ENCODE data around the gene CENPE. TPM values are rescaled to one million over a fixed set of nuclear protein-coding genes. Genes with fewer than 3 reads are reported as not detected.
A peak's percentile ranks its signal among the peaks of the same experiment; 100 is the strongest.

CENPE gene
- polyA plus RNA-seq, 1 donor (not counting 4 experiments of a cell fraction or from before 2014, with no cell fraction given), result 6.1 TPM

DNA sequence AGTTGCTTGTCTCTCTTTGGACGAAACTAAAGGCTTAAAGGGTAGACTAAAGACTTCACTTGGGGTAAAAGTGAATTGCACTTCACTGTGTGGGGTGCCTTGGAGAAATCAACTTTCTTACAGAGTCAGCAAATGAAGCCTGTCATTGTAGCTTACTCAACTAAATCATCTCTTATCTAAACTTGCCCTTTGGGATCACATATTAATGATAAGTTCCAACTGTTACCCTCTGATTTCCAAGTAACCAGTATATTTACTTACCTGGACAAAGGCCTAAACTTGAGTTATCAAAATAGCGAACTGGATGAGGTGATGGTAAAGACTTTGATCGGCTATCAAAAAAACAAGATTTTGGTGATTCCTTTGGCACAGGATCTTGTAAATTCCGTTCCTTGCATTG lies 89.6 kb downstream of the CENPE start:
- H3K9ac ChIP-seq (ENCODE audit: control insufficient read depth, extremely low read depth, insufficient read depth, low read length), result no peak overlapping the region
- DNase-seq (ENCODE audit: low read depth, low spot score), result no peak
- dilution Hi-C loops (cut with MboI; ENCODE audit: extremely low pct_ligation_motif_present, low sequenced_read_pairs), result no loop called here
- peaks cover 1 to 18% of the 10 kb centered on the region in 2 experiments for H3K36me3 ChIP-seq (ENCODE audit: control insufficient read depth in 2 of 2, extremely low read depth in 1 of 2, insufficient read depth in 2 of 2, low read length in 2 of 2)
- H4K20me1 ChIP-seq (ENCODE audit: control insufficient read depth, extremely low read depth, insufficient read depth, low read length), result no peaks in the 10 kb centered on the region
- no peaks in the 10 kb centered on the region for H3K9me3 ChIP-seq (ENCODE audit: control insufficient read depth, low read depth, low read length)
- H3K4me1 ChIP-seq (ENCODE audit: control insufficient read depth, extremely low read depth, insufficient read depth, low read length), result no peaks in the 10 kb centered on the region
- H3K4me3 ChIP-seq (ENCODE audit: control insufficient read depth in 2 of 3, extremely low read depth in 1 of 3, insufficient read depth in 2 of 3, low read depth in 1 of 3, low read length in 3 of 3), result no peak overlapping the region
- H2AFZ ChIP-seq (ENCODE audit: control insufficient read depth, low read length), result no peak overlapping the region
- no peak overlapping the region for H3K4me2 ChIP-seq (ENCODE audit: control insufficient read depth, extremely low read depth, insufficient read depth, low read depth, low read length)
- H3K9me1 ChIP-seq (ENCODE audit: control insufficient read depth, extremely low read depth, insufficient read depth, low read length), result no peaks in the 10 kb centered on the region
- no peak for FAIRE-seq
- H3K79me2 ChIP-seq (ENCODE audit: control insufficient read depth, insufficient read depth, low read length), result no peaks in the 10 kb centered on the region
- no peaks in the 10 kb centered on the region for H3K27me3 ChIP-seq (ENCODE audit: control insufficient read depth, extremely low read depth, insufficient read depth, low read length)
- no peak for TF ChIP-seq EZH2 (IDR thresholded peaks at IDR 0.05; ENCODE audit: low read length)
- TF ChIP-seq, protein P1, sequence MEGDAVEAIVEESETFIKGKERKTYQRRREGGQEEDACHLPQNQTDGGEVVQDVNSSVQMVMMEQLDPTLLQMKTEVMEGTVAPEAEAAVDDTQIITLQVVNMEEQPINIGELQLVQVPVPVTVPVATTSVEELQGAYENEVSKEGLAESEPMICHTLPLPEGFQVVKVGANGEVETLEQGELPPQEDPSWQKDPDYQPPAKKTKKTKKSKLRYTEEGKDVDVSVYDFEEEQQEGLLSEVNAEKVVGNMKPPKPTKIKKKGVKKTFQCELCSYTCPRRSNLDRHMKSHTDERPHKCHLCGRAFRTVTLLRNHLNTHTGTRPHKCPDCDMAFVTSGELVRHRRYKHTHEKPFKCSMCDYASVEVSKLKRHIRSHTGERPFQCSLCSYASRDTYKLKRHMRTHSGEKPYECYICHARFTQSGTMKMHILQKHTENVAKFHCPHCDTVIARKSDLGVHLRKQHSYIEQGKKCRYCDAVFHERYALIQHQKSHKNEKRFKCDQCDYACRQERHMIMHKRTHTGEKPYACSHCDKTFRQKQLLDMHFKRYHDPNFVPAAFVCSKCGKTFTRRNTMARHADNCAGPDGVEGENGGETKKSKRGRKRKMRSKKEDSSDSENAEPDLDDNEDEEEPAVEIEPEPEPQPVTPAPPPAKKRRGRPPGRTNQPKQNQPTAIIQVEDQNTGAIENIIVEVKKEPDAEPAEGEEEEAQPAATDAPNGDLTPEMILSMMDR (optimal IDR thresholded peaks at IDR 0.05 in 1 of 3, IDR thresholded peaks at IDR 0.05 in 1 of 3, conservative IDR thresholded peaks at IDR 0.05 in 1 of 3; ENCODE audit: extremely low read depth in 1 of 3, insufficient read depth in 2 of 3, low read length in 3 of 3), result no peak
- no peak overlapping the region for H3K27ac ChIP-seq (ENCODE audit: control insufficient read depth, insufficient read depth, low read length)

DNA sequence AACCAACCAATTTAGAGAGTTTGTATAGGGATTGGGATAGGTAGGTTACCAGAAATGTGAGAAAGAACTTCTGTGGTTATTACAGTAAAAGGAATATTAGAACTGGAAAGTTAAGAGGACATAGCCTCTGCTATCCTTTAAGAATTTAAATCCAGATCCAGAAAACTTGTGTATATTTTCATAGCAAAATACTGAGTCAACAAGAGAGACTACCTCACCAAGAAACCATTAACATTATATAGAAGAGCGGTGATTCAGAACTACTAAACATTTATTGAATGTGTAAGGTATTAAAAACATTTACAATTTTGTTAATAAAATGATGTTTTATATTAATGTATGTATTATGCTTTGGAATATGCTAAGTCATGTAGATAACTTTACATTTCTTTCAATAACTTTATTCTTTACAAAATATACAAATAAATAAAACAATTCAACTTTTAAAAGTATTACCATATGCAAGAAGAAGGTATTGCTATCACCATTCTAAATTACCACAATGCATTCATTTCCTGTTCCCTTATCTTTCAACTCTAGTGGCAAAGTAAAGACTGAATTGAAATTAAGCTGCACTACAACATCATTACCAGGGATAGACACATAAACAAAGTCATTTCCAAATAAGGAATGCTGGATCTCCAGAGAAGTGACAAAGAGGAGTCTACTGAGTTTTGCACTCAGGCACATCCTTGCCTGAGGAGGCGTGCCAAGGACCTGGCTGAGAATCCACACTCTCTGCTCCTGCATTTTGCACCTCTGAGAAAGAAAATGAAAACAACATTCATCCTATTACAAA lies 92.4 kb downstream of the CENPE start:
- no peak overlapping the region for H3K27ac ChIP-seq (ENCODE audit: control insufficient read depth, insufficient read depth, low read length)
- no peak overlapping the region for H3K4me2 ChIP-seq (ENCODE audit: control insufficient read depth, extremely low read depth, insufficient read depth, low read depth, low read length)
- no peaks in the 10 kb centered on the region for H4K20me1 ChIP-seq (ENCODE audit: control insufficient read depth, extremely low read depth, insufficient read depth, low read length)
- peaks cover 1 to 18% of the 10 kb centered on the region in 2 experiments for H3K36me3 ChIP-seq (ENCODE audit: control insufficient read depth in 2 of 2, extremely low read depth in 1 of 2, insufficient read depth in 2 of 2, low read length in 2 of 2)
- no peak overlapping the region for H3K9ac ChIP-seq (ENCODE audit: control insufficient read depth, extremely low read depth, insufficient read depth, low read length)
- no peak overlapping the region for H2AFZ ChIP-seq (ENCODE audit: control insufficient read depth, low read length)
- no peaks in the 10 kb centered on the region for H3K9me3 ChIP-seq (ENCODE audit: control insufficient read depth, low read depth, low read length)
- H3K4me3 ChIP-seq (ENCODE audit: control insufficient read depth in 2 of 3, extremely low read depth in 1 of 3, insufficient read depth in 2 of 3, low read depth in 1 of 3, low read length in 3 of 3), result no peak overlapping the region
- no peaks in the 10 kb centered on the region for H3K9me1 ChIP-seq (ENCODE audit: control insufficient read depth, extremely low read depth, insufficient read depth, low read length)
- FAIRE-seq (peak; percentile 13), DNase-seq (ENCODE audit: low read depth, low spot score) (no peak)
- dilution Hi-C loops (cut with MboI; ENCODE audit: extremely low pct_ligation_motif_present, low sequenced_read_pairs), result no loop called here
- TF ChIP-seq, protein P1 (optimal IDR thresholded peaks at IDR 0.05 in 1 of 3, IDR thresholded peaks at IDR 0.05 in 1 of 3, conservative IDR thresholded peaks at IDR 0.05 in 1 of 3; ENCODE audit: extremely low read depth in 1 of 3, insufficient read depth in 2 of 3, low read length in 3 of 3), result no peak
- no peak for TF ChIP-seq EZH2 (IDR thresholded peaks at IDR 0.05; ENCODE audit: low read length)
- no peaks in the 10 kb centered on the region for H3K79me2 ChIP-seq (ENCODE audit: control insufficient read depth, insufficient read depth, low read length)
- H3K27me3 ChIP-seq (ENCODE audit: control insufficient read depth, extremely low read depth, insufficient read depth, low read length), result no peaks in the 10 kb centered on the region
- H3K4me1 ChIP-seq (ENCODE audit: control insufficient read depth, extremely low read depth, insufficient read depth, low read length), result no peaks in the 10 kb centered on the region

All from keratinocyte (primary cell).